Measurements from ENCODE around the gene CBFA2T2.
"Not testable (repeated sequence)": the region's sequence is repeated elsewhere in the genome, so short reads cannot be mapped to it uniquely, and the experiment has no call there.

Gene CBFA2T2

GRCh38 chr20:33646191-33646590 is 156.3 kb downstream of the CBFA2T2 start:
- Histone ChIP-seq H4K20me1 (ENCODE audit: insufficient read depth, low read length, poor library complexity, severe bottlenecking) (no peaks in the 10 kb centered on the region), H3K36me3 (ENCODE audit: insufficient read depth, low read length) (peaks cover 17% of the 10 kb centered on the region; the same call in 1 of the 2 replicates), H3K27me3 (ENCODE audit: insufficient read depth, low read length, poor library complexity, severe bottlenecking) (no peaks in the 10 kb centered on the region), H3K9me2 (replicated peaks; ENCODE audit: low read depth, low read length) (no peaks in the 10 kb centered on the region), H3K4me3 (ENCODE audit: low read length, poor library complexity, severe bottlenecking) (no peak overlapping the region), H3K9ac (ENCODE audit: low read depth, low read length, poor library complexity, severe bottlenecking) (no peak overlapping the region), H3K4me1 (ENCODE audit: insufficient read depth, low read length, poor library complexity, severe bottlenecking) (peaks cover 14% of the 10 kb centered on the region), H3K79me2 (ENCODE audit: insufficient read depth, low read length) (no peaks in the 10 kb centered on the region), H3F3A (ENCODE audit: low read depth) (no peaks in the 10 kb centered on the region), H3K4me2 (ENCODE audit: low read depth, low read length, poor library complexity, severe bottlenecking) (no peak overlapping the region), H2AFZ (ENCODE audit: low read length) (no peak overlapping the region), H3K9me3 (ENCODE audit: insufficient read depth, low read depth, low read length) (no peaks in the 10 kb centered on the region)
- TF ChIP-seq CTCF (conservative IDR thresholded peaks at IDR 0.05; ENCODE audit: low read length) (no peak), EZH2phosphoT487 (IDR thresholded peaks at IDR 0.05; ENCODE audit: borderline replicate concordance) (no peak)

GRCh38 chr20:33646959-33647602 is 157.2 kb downstream of the CBFA2T2 start:
- not testable (repeated sequence) for H2AFZ ChIP-seq (ENCODE audit: low read length); H3K9me2 ChIP-seq (replicated peaks; ENCODE audit: low read depth, low read length); H3K27me3 ChIP-seq (ENCODE audit: insufficient read depth, low read length, poor library complexity, severe bottlenecking); H4K20me1 ChIP-seq (ENCODE audit: insufficient read depth, low read length, poor library complexity, severe bottlenecking); H3K4me3 ChIP-seq (ENCODE audit: low read length, poor library complexity, severe bottlenecking); H3K4me2 ChIP-seq (ENCODE audit: low read depth, low read length, poor library complexity, severe bottlenecking); H3K79me2 ChIP-seq (ENCODE audit: insufficient read depth, low read length); H3K9ac ChIP-seq (ENCODE audit: low read depth, low read length, poor library complexity, severe bottlenecking); H3F3A ChIP-seq (ENCODE audit: low read depth); H3K9me3 ChIP-seq (ENCODE audit: insufficient read depth, low read depth, low read length)
- H3K36me3 ChIP-seq (ENCODE audit: insufficient read depth, low read length) = peaks cover 17% of the 10 kb centered on the region; the same call in 1 of the 2 replicates
- peaks cover 14% of the 10 kb centered on the region for H3K4me1 ChIP-seq (ENCODE audit: insufficient read depth, low read length, poor library complexity, severe bottlenecking)

GRCh38 chr20:33647603-33648395 is 157.9 kb downstream of the CBFA2T2 start:
- no peak overlapping the region for H3K9ac ChIP-seq (ENCODE audit: low read depth, low read length, poor library complexity, severe bottlenecking)

More at GRCh38 chr20:33647603-33648395, 157.9 kb downstream of the CBFA2T2 start:
- Histone ChIP-seq H3K4me2 (ENCODE audit: low read depth, low read length, poor library complexity, severe bottlenecking) (no peak overlapping the region), H3K79me2 (ENCODE audit: insufficient read depth, low read length) (no peaks in the 10 kb centered on the region), H3K9me3 (ENCODE audit: insufficient read depth, low read depth, low read length) (no peaks in the 10 kb centered on the region), H3K27me3 (ENCODE audit: insufficient read depth, low read length, poor library complexity, severe bottlenecking) (no peaks in the 10 kb centered on the region), H3K36me3 (ENCODE audit: insufficient read depth, low read length) (peaks cover 17% of the 10 kb centered on the region; the same call in 1 of the 2 replicates), H3K9me2 (replicated peaks; ENCODE audit: low read depth, low read length) (no peaks in the 10 kb centered on the region), H2AFZ (ENCODE audit: low read length) (no peak overlapping the region), H3K4me3 (ENCODE audit: low read length, poor library complexity, severe bottlenecking) (no peak overlapping the region), H3K4me1 (ENCODE audit: insufficient read depth, low read length, poor library complexity, severe bottlenecking) (peaks cover 14% of the 10 kb centered on the region), H4K20me1 (ENCODE audit: insufficient read depth, low read length, poor library complexity, severe bottlenecking) (no peaks in the 10 kb centered on the region), H3F3A (ENCODE audit: low read depth) (no peaks in the 10 kb centered on the region)
- TF ChIP-seq CTCF (conservative IDR thresholded peaks at IDR 0.05; ENCODE audit: low read length) (no peak), EZH2phosphoT487 (IDR thresholded peaks at IDR 0.05; ENCODE audit: borderline replicate concordance) (no peak)

Measured in Loucy (cell line).